ENCODE measurements around the gene HECW1. TPM values are rescaled to one million over a fixed set of nuclear protein-coding genes. Genes with fewer than 3 reads are reported as not detected.

HECW1 gene
- polyA plus RNA-seq, 2 of the 4 experiments (the other 2 are of a cell fraction): 11.3 TPM

DNA sequence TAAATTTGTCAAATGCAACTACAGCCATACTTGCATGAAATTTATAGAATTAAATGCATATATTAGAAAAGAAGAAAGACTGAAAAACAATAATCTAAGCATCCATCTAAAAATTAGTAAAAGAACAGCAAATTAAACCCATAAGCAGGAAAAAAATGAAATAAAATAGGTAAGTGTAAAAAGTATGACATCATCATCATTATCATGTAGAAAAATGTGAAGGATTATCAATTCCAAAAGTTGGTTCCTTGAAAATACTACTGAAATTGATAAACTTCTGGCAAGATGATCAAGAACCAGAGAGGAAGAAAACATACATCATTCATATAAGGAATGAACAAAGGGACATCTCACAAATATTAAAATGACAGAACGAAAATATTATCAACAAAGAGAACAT, 19.6 kb upstream of the HECW1 start:
- FAIRE-seq (no peak), ATAC-seq (no peak), DNase-seq (ENCODE audit: low read depth in 1 of 2, low spot score in 1 of 2) (no peak)
- WGBS (ENCODE audit: missing lambda C conversion rate): 5% methylated on average over 1 of the region's 1 CpG
- Histone ChIP-seq H3K27ac (no peak overlapping the region), H3K9me3 (no peaks in the 10 kb centered on the region), H3K4me2 (no peak overlapping the region), H3K4me3 (no peak overlapping the region), H3K4me1 (no peaks in the 10 kb centered on the region)
- ChIA-PET POLR2A (no interaction called here), CTCF (no interaction called here)
- no peak for TF ChIP-seq BHLHE40 (IDR thresholded peaks at IDR 0.05; ENCODE audit: low read depth, low read length)

DNA sequence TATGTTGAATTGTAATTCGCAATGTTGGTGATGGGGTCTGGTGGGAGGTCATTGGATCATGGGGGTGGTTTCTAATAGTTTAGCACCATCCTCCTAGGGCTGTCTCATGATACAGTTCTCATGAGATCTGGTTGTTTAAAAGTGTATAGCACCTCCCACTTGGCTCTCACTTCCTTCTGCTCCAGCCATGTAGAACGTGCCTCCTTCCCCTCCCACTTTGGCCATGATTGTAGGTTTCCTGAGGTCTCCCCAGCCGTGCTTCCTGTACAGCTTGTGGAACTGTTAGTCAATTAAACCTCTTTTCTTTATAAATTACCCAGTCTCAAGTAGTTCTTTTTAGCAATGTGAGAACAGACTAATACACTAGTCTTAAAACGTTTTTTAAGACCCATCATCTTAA, 15.6 kb upstream of the HECW1 start:
- ATAC-seq (no peak), FAIRE-seq (no peak), DNase-seq (ENCODE audit: low read depth in 1 of 2, low spot score in 1 of 2) (no peak)
- no peaks in the 10 kb centered on the region for H3K4me1 ChIP-seq
- no peak overlapping the region for H3K4me2 ChIP-seq
- no peak overlapping the region for H3K4me3 ChIP-seq
- TF ChIP-seq RARB (CRISPR knock-in tag; IDR thresholded peaks at IDR 0.05) (no peak), POLR2AphosphoS2 (conservative IDR thresholded peaks at IDR 0.05; ENCODE audit: low read length) (no peak), CBX8 (IDR thresholded peaks at IDR 0.05) (no peak), RAD21 (conservative IDR thresholded peaks at IDR 0.05 in 1 of 2, IDR thresholded peaks at IDR 0.05 in 1 of 2) (no peak), FOSB (CRISPR knock-in tag; IDR thresholded peaks at IDR 0.05) (no peak), CEBPB (IDR thresholded peaks at IDR 0.05) (no peak), NR3C1 (IDR thresholded peaks at IDR 0.05) (no peak), ESRRA (IDR thresholded peaks at IDR 0.05; ENCODE audit: borderline replicate concordance, low read length) (no peak), HOXA7 (CRISPR knock-in tag; IDR thresholded peaks at IDR 0.05) (no peak), BHLHE40 (IDR thresholded peaks at IDR 0.05; ENCODE audit: low read depth, low read length) (no peak), CBX2 (IDR thresholded peaks at IDR 0.05; ENCODE audit: borderline replicate concordance, low read depth) (no peak), EP300 (IDR thresholded peaks at IDR 0.05) (no peak)
- TF ChIP-seq, protein P1, sequence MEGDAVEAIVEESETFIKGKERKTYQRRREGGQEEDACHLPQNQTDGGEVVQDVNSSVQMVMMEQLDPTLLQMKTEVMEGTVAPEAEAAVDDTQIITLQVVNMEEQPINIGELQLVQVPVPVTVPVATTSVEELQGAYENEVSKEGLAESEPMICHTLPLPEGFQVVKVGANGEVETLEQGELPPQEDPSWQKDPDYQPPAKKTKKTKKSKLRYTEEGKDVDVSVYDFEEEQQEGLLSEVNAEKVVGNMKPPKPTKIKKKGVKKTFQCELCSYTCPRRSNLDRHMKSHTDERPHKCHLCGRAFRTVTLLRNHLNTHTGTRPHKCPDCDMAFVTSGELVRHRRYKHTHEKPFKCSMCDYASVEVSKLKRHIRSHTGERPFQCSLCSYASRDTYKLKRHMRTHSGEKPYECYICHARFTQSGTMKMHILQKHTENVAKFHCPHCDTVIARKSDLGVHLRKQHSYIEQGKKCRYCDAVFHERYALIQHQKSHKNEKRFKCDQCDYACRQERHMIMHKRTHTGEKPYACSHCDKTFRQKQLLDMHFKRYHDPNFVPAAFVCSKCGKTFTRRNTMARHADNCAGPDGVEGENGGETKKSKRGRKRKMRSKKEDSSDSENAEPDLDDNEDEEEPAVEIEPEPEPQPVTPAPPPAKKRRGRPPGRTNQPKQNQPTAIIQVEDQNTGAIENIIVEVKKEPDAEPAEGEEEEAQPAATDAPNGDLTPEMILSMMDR (IDR thresholded peaks at IDR 0.05): no peak
- 24% methylated on average over 4 of the region's 4 CpGs for WGBS (ENCODE audit: missing lambda C conversion rate)
- no peaks in the 10 kb centered on the region for H3K9me3 ChIP-seq
- no peak overlapping the region for H3K27ac ChIP-seq
- ChIA-PET POLR2A (no interaction called here), CTCF (no interaction called here)

DNA sequence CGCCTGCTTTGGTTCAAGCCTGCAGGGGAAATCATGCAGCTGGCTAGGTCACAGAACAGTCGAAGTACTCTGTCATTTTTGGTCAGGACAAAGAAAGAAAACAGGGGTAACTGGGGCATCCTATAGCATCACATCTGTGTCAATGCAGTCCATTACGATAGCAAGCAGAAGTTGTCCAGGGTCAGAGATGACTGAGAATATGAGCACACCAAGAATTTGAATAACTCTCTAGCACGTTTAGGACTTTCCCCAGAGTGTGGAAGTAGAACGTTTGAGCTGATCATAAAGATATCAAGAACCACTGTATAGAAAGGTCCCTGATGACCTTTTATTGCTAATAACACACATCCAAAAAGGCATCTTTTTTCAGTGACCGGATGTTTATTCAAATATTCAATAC, 12.7 kb upstream of the HECW1 start:
- Histone ChIP-seq H3K4me3 (no peak overlapping the region), H3K4me1 (no peaks in the 10 kb centered on the region), H3K9me3 (no peaks in the 10 kb centered on the region), H3K4me2 (no peak overlapping the region), H3K27ac (no peak overlapping the region)
- DNase-seq (ENCODE audit: low read depth in 1 of 2, low spot score in 1 of 2) (no peak), FAIRE-seq (no peak), ATAC-seq (no peak)
- CTCF ChIA-PET: no interaction called here
- 19% methylated on average over 6 of the region's 6 CpGs for WGBS (ENCODE audit: missing lambda C conversion rate)
- POLR2A ChIA-PET: no interaction called here
- TF ChIP-seq, protein P2, sequence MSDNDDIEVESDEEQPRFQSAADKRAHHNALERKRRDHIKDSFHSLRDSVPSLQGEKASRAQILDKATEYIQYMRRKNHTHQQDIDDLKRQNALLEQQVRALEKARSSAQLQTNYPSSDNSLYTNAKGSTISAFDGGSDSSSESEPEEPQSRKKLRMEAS (IDR thresholded peaks at IDR 0.05): no peak
- TF ChIP-seq HOXB5 (CRISPR knock-in tag; IDR thresholded peaks at IDR 0.05): no peak

DNA sequence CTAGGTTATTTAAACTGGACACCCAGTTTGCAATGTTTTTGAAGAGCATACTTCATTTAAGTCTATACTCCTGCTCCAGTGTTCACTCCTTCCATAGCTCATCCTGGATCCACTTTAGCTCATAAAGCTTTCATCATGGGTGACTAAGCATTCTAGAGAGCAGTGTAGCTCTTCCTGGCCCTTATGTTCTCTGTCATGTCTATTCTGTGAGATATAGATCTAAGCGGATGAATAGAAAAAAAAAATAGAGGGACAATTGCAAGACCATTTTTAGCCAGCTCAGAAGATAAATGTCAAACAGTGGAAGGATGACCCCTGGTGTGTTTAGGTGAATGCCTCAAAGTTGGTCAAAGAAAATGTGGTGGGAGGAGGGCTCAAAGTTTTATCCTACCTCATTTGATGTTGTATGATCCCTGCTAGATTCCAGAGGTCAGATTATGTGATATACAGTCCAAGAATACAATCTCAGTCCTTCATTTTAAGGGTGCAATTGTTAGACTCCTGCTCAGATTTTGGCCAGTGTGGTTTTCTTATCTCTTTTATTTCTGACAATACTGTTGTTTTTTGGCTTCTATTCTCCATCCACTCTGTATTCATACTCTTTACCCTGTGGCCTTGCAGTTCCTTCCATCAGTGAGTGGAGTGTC, 7.5 kb upstream of the HECW1 start:
- no peak for FAIRE-seq
- DNase-seq (ENCODE audit: low read depth in 1 of 2, low spot score in 1 of 2): no peak
- Histone ChIP-seq H3K4me3 (no peak overlapping the region), H3K4me2 (no peak overlapping the region), H3K27ac (no peak overlapping the region), H3K9me3 (no peaks in the 10 kb centered on the region), H3K4me1 (no peaks in the 10 kb centered on the region)
- CTCF ChIA-PET: no interaction called here
- TF ChIP-seq HOXB13 (CRISPR knock-in tag; IDR thresholded peaks at IDR 0.05; ENCODE audit: low read depth) (no peak), TFCP2L1 (CRISPR knock-in tag; IDR thresholded peaks at IDR 0.05) (no peak), ZSCAN20 (CRISPR knock-in tag; IDR thresholded peaks at IDR 0.05) (no peak), MAZ (IDR thresholded peaks at IDR 0.05; ENCODE audit: borderline replicate concordance, low read depth, low read length) (no peak), GATA3 (IDR thresholded peaks at IDR 0.05; ENCODE audit: borderline replicate concordance) (no peak), HEYL (CRISPR knock-in tag; IDR thresholded peaks at IDR 0.05) (no peak), CEBPB (IDR thresholded peaks at IDR 0.05) (no peak), HOXA7 (CRISPR knock-in tag; IDR thresholded peaks at IDR 0.05) (no peak), POLR2A (IDR thresholded peaks at IDR 0.05; ENCODE audit: low read length) (no peak), FOSB (CRISPR knock-in tag; IDR thresholded peaks at IDR 0.05) (no peak), KDM1A (IDR thresholded peaks at IDR 0.05; ENCODE audit: low read depth) (no peak), NPAS2 (CRISPR knock-in tag; IDR thresholded peaks at IDR 0.05; ENCODE audit: borderline replicate concordance) (no peak), FOXS1 (CRISPR knock-in tag; IDR thresholded peaks at IDR 0.05) (no peak), RFX5 (IDR thresholded peaks at IDR 0.05) (no peak), KDM5A (IDR thresholded peaks at IDR 0.05) (no peak), SMC3 (IDR thresholded peaks at IDR 0.05) (no peak)
- TF ChIP-seq, protein P3, sequence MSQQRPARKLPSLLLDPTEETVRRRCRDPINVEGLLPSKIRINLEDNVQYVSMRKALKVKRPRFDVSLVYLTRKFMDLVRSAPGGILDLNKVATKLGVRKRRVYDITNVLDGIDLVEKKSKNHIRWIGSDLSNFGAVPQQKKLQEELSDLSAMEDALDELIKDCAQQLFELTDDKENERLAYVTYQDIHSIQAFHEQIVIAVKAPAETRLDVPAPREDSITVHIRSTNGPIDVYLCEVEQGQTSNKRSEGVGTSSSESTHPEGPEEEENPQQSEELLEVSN (IDR thresholded peaks at IDR 0.05; ENCODE audit: borderline replicate concordance, low read depth): no peak
- TF ChIP-seq, protein P1 (IDR thresholded peaks at IDR 0.05): no peak
- POLR2A ChIA-PET: no interaction called here
- no peak for ATAC-seq
- 48% methylated on average over 1 of the region's 1 CpG for WGBS (ENCODE audit: missing lambda C conversion rate)
